ENCODE measurements around the gene TXNL4B. TPM values are rescaled to one million over a fixed set of nuclear protein-coding genes. Genes with fewer than 3 reads are reported as not detected.

Gene TXNL4B
- total and polyA plus RNA-seq, 11 donors = 4.6 to 13.5 (median 7.0) TPM

DNA sequence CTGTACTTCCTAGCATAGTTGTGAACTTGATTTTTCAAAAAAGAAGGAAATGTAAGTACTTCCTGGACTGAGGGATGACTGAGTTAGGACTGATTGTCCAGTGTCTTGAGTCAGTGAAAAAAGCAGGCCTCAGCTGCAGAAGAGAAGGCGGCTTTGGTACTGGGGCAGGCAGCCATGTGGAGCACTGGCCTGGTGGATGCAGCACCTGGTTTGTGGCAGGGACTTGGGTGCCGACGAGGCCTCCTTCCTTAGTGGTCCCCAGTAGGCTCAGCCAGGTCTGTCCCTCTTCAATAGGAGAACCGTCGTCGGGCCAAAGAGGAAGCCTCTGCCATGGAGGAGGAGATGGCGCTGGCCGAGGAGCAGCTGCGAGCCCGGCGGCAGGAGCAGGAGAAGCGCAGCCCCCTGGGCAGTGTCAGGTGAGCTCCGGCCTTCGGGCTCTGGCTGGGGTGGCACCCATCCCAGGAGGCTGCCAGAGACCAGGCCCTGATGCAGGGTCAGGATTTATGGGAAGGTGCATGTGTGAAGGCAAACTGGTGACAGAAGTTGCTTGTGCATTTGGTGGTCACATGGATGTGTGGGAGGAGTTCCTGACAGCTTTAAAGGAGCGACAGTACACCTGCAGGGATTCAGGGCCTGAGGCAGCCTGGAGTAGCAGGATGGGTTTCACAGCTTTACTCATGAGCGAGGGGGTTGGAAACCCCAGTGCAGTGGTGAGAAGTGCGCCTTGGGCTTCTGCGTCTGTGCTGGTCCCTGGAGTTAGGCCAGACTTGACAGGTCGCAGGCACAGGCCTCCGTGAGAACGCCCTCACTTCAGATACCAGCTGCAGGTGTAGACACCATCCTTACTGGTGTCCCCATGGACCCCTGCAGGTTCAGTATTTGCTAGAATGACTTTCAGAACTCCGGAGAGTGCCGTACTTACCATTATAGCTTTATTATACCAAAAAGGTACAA, 17.5 kb upstream of the TXNL4B start:
- intact Hi-C loops (cut with DNase I) = no loop called here
- ATAC-seq (no peak), DNase-seq (no peak)
- Histone ChIP-seq H3K27ac (no peak overlapping the region), H3K4me1 (peaks cover 0 to 8% (median 0%) of the 10 kb centered on the region in 12 donors), H3K27me3 (no peaks in the 10 kb centered on the region), H3K4me3 (no peak overlapping the region), H3K36me3 (peaks cover 10 to 77% (median 73%) of the 10 kb centered on the region in 9 donors), H3K9me3 (no peaks in the 10 kb centered on the region)
- TF ChIP-seq POLR2A (IDR thresholded peaks at IDR 0.05) = no peak
- TF ChIP-seq, protein P1, sequence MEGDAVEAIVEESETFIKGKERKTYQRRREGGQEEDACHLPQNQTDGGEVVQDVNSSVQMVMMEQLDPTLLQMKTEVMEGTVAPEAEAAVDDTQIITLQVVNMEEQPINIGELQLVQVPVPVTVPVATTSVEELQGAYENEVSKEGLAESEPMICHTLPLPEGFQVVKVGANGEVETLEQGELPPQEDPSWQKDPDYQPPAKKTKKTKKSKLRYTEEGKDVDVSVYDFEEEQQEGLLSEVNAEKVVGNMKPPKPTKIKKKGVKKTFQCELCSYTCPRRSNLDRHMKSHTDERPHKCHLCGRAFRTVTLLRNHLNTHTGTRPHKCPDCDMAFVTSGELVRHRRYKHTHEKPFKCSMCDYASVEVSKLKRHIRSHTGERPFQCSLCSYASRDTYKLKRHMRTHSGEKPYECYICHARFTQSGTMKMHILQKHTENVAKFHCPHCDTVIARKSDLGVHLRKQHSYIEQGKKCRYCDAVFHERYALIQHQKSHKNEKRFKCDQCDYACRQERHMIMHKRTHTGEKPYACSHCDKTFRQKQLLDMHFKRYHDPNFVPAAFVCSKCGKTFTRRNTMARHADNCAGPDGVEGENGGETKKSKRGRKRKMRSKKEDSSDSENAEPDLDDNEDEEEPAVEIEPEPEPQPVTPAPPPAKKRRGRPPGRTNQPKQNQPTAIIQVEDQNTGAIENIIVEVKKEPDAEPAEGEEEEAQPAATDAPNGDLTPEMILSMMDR (IDR thresholded peaks at IDR 0.05) = no peak
- WGBS, 4 donors = 93 to 96% (median 95%) methylated on average over 21 to 23 of the region's 23 CpGs

DNA sequence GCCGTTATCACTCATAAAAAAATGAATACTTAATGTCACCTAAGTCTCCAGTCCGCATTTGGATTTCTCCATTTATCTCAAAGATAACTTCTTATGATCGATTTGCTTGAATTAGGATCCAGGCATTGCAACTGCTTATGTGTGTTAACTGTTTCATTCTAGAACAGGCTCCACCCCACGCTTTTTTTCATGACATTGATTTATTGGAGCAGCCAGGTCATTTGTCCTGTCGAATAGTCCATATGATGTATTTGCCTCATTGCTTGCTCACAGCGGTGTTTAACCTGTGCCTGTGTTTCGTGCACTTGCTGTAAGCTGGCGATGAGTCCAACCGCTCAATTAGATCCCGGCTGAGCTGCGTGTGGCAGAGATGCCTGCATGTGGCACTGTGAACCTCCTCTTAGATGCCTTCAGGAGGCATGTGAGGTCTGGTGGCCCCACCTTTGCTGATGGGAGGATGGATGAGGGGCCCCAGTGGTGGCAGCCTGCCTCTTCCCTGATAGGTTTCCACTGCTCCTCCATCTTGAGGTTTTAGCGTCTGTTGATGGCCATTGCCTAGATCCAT, 16.6 kb upstream of the TXNL4B start:
- ATAC-seq (no peak), DNase-seq (no peak)
- Histone ChIP-seq H3K9me3 (no peaks in the 10 kb centered on the region), H3K4me1 (peaks cover 0 to 8% (median 0%) of the 10 kb centered on the region in 12 donors), H3K27ac (no peak overlapping the region), H3K27me3 (no peaks in the 10 kb centered on the region), H3K4me3 (no peak overlapping the region), H3K36me3 (peaks cover 12 to 85% (median 82%) of the 10 kb centered on the region in 9 donors)
- 93 to 95% (median 93%) methylated on average over 12 of the region's 12 CpGs for WGBS, 4 donors
- intact Hi-C loops (cut with DNase I) = no loop called here
- no peak for TF ChIP-seq POLR2A (IDR thresholded peaks at IDR 0.05)
- TF ChIP-seq, protein P1 (IDR thresholded peaks at IDR 0.05) = no peak

- H3K27me3 ChIP-seq = no peaks in the 10 kb centered on the region
- WGBS, 4 donors = 92 to 97% (median 95%) methylated on average over 12 of the region's 12 CpGs
- intact Hi-C loops (cut with DNase I) = no loop called here
- H3K4me3 ChIP-seq = no peak overlapping the region
- ATAC-seq (no peak), DNase-seq (no peak)
- TF ChIP-seq, protein P1 (IDR thresholded peaks at IDR 0.05) = no peak
- no peak for TF ChIP-seq POLR2A (IDR thresholded peaks at IDR 0.05)
- peaks cover 12 to 93% (median 90%) of the 10 kb centered on the region in 9 donors for H3K36me3 ChIP-seq
- H3K9me3 ChIP-seq = no peaks in the 10 kb centered on the region
- H3K4me1 ChIP-seq = peaks cover 0 to 8% (median 0%) of the 10 kb centered on the region in 12 donors
- no peak overlapping the region for H3K27ac ChIP-seq
Measured at GRCh38 chr16:72109300-72109699, 15.9 kb upstream of the TXNL4B start.
